DMS153 treated with DMSO at 0.1 percent for 48 hours (cell line): Measurements from ENCODE around the gene MINAR2.
A peak's percentile ranks its signal among the peaks of the same experiment; 100 is the strongest.

Experiments
- DNase-seq: peaks from one replicate; lab custom pipeline; 2025; ENCODE audit not compliant: unreplicated experiment; lab: John Stamatoyannopoulos, UW

Gene MINAR2

GRCh38 chr5:129747572-129748407, at the start of gene MINAR2:
TSS of gene MINAR2 (plus strand) at chr5:129748094. CDS start at chr5:129748191, 97 bp downstream.
- DNase-seq = no peak

- DNase-seq = no peak
Observed at GRCh38 chr5:129698661-129699060, 49.2 kb upstream of the MINAR2 start.

GRCh38 chr5:129716235-129716634, 31.7 kb upstream of the MINAR2 start:
- DNase-seq = no peak

GRCh38 chr5:129716651-129717050, 31.2 kb upstream of the MINAR2 start:
- DNase-seq = no peak

- DNase-seq = no peak
Observed at GRCh38 chr5:129717751-129718310, 30.1 kb upstream of the MINAR2 start.

GRCh38 chr5:129718471-129719090, 29.3 kb upstream of the MINAR2 start:
- DNase-seq = no peak

GRCh38 chr5:129724222-129724621, 23.7 kb upstream of the MINAR2 start:
- no peak for DNase-seq

- DNase-seq = no peak
Observed at GRCh38 chr5:129724647-129725046, 23.2 kb upstream of the MINAR2 start.

- DNase-seq = no peak
Observed at GRCh38 chr5:129739773-129740172, 8.1 kb upstream of the MINAR2 start.

GRCh38 chr5:129743541-129744187, 4.2 kb upstream of the MINAR2 start:
- DNase-seq = no peak

- no peak for DNase-seq
Observed at GRCh38 chr5:129745997-129746396, 1.9 kb upstream of the MINAR2 start.

- DNase-seq = no peak
Observed at GRCh38 chr5:129746876-129747275, 1.0 kb upstream of the MINAR2 start.

GRCh38 chr5:129748913-129749880, 1.3 kb downstream of the MINAR2 start:
- no peak for DNase-seq

GRCh38 chr5:129760636-129761325, 12.9 kb downstream of the MINAR2 start:
- no peak for DNase-seq

- no peak for DNase-seq
Observed at GRCh38 chr5:129763651-129764050, 15.8 kb downstream of the MINAR2 start.

- DNase-seq = no peak
Observed at GRCh38 chr5:129766798-129767197, 18.9 kb downstream of the MINAR2 start.

- DNase-seq = peak; percentile 59
Observed at GRCh38 chr5:129767927-129768380, 20.1 kb downstream of the MINAR2 start.

- no peak for DNase-seq
Observed at GRCh38 chr5:129768735-129769134, 20.8 kb downstream of the MINAR2 start.

GRCh38 chr5:129770024-129770820, 22.3 kb downstream of the MINAR2 start:
- no peak for DNase-seq
